ENCODE results near the gene NDUFC2.
"Not testable (repeated sequence)": the region's sequence is repeated elsewhere in the genome, so short reads cannot be mapped to it uniquely, and the experiment has no call there.

Gene NDUFC2

DNA sequence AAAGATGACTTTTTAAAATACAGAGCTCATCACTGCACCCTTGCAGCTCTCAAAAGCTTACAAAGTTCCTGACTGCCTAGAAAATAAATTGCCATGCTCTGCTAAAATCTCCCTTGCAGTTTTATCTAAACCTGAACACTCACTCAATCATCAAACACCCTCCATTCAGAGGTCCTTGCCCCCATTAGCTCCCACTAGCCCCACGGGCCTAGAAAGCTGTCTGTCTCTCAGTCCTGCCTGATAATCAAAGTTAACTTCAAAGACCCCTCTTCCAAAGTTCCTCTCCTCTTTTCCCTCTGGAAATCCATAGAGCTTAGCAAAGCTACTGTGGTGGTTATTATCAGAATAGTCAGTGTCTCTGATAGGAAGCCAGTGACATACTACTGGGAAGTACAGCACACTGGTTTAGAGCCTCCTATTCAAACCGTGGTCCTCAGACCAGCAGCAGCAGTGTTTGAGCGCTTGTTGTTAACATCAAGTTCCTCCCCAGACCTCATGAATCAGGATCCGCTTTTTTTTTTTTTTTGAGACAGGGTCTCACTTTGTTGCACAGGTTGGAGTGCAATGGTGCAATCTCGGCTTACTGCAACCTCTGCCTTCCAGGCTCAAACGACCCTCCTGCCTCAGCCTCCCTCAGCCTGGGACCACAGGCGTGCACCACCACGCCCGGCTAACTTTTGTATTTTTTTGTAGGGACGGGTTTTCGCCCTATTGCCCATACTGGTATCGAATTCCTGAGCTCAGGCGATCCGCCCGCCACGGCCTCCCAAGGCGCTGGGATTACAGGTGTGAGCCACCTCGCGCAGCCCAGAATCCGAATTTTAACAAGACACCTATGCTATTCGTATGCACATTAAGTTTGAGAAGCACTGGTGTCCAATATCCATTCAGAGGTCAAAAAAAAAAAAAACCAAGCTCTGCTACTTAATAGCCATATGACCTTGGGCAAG, 1.2 kb downstream of the NDUFC2 start:
- DNase-seq: no peak

DNA sequence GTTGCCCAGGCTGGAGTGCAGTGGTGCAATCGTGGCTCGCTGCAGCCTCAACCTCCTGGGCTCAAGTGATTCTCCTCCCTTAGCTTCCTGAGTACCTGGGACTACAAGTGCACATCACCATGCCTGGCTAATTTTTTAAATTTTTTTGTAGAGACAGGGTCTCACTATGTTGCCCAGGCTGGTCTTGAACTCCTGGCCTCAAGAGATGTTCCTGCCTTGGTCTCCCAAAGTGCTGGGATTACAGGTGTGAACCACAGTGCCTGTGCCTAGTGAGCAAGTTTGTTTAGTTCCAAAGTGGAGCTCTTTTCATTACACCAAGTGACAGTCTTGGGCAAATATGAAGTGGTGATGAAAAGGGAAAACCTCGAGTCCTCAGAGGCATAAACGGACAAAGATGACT, 2.1 kb downstream of the NDUFC2 start:
- DNase-seq: not testable (repeated sequence)

GRCh38 chr11:78076733-78077403, 2.8 kb downstream of the NDUFC2 start:
- no peak for DNase-seq

GRCh38 chr11:78074756-78075155, 4.9 kb downstream of the NDUFC2 start:
- no peak for DNase-seq

DNA sequence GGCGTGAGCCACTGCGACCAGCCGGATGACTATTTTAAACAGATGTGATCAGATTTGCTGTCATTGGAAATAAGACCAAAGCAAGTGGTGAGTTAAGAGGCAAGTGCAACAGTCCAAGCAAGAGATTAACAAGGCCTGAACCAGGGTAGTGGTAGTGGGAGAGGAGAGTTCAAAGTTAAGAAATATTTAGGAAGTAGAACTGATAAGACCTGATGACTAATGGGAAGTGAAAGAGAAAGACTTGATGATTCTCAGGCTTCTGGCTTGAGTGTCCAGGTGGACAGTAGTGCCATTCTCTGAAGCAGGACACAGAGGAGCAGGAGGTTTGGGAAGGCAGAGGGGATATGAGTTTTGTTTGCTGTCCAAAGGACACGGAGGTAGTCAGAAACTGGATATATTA, 7.2 kb downstream of the NDUFC2 start:
- DNase-seq: no peak

DNA sequence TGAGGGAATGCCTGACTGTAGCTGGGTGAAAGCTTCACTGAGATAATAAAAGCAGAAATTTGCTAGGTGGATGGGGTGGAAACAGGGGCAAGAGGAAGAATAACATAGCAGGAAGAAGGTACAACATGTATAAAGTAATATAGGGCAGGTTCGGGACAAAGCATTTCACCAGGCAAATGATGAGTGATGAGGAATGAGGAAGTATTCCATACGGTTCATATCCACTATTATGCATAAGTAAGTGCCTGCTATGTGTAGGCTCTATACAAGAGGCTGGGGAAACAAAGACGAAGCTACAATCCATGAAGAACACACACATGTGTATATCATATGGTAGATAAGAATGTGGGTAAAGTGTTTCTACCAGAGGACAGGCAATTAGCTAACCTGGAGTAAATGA, 7.9 kb downstream of the NDUFC2 start:
- no peak for DNase-seq

DNA sequence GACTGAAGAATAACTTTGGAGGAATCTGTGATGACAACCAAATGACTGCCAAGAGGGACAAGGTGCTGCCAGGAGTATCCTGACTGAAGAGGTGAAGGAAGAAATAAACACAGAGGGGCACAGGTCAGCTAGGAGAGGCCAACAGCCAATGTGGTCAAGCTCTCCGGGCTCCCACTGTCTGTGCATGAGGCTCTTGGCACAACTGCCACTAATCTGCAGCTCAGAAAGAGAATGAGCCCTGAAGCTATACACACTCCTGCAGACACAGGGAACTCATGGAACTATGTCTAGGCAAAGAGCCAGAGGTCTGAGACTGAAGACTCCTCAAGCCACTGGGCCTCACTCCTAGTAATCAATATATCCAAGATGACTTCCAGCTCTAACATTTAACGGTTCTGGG, 9.0 kb downstream of the NDUFC2 start:
- DNase-seq: no peak

- DNase-seq: no peak
These were observed 10.2 kb downstream of the NDUFC2 start for GRCh38 chr11:78069465-78069864.

- DNase-seq: no peak
These were observed 12.0 kb downstream of the NDUFC2 start for GRCh38 chr11:78067704-78068103.

GRCh38 chr11:78066471-78066870, 13.2 kb downstream of the NDUFC2 start:
- DNase-seq: no peak

- no peak for DNase-seq
These were observed 14.5 kb downstream of the NDUFC2 start for GRCh38 chr11:78065203-78065602.

- no peak for DNase-seq
These were observed 16.1 kb downstream of the NDUFC2 start, which contains the start of gene THRSP for GRCh38 chr11:78063440-78064181. TSS of gene THRSP (plus strand) at chr11:78063861. CDS start at chr11:78063882, 21 bp downstream.

GRCh38 chr11:78062671-78063070, 17.0 kb downstream of the NDUFC2 start:
- DNase-seq: no peak

GRCh38 chr11:78061921-78062311, 17.7 kb downstream of the NDUFC2 start:
- no peak for DNase-seq

DNA sequence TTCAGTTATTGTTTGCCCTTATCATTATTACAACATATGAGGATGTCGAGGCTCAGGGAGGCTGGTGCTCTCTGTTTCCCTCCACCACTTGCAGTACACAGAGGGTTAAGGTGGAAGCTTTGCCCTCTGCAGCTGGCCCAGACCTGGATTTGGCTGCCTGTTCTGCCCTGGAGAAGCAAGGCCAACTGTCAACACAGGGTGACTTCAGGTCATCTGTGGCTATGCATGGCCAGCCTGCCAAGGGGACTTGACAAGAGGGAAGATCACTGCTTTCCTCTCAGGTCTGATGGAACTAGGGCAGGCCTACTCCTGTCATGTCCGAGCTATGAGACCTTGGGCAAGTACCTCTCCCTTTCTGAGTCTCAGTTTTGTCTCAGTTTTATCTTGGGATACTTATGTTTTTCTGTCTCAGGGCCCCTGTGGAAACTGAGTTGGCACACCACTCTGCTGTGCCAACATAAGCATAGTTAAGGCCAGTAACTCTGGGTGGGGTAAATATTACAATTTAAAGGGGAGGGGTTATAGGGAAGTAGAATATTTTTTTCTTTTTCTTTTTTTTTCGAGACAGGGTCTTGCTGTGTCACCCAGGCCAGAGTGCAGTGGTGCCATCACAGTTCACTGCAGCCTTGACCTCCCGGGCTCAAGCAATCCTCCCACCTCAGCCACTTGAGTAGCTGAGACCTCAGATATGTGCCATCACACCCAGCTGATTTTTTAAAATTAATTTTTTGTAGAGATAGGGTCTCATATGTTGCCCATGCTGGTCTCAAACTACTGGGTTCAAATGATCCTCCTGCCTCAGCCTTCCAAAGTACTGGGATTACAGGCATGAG, 18.4 kb downstream of the NDUFC2 start:
- no peak for DNase-seq

- no peak for DNase-seq
These were observed 19.1 kb downstream of the NDUFC2 start for GRCh38 chr11:78060533-78060932.

DNA sequence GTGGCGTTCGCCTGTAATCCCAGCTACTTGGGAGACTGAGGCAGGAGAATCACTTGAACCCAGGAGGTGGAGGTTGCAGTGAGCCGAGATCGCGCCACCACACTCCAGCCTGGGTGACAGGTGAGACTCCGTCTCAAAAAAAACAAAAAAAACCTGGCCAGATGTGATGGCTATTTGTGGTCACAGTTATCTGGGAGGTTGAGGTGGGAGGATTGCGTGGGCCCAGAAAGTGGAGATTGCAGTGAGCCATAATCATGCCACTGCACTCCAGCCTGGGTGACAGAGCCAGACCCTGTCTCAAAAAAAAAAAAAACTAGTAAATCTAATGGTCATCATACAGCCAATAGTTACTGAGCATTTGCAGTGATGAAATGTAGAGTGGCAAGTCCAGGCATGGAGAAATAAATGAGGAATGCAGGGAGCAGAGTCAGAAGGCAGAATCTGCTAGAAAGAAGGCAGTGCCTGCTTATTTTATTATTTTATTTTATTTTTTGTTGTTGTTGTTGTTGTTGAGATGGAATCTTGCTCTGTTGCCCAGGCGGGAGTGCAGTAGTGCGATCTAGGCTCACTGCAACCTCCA, 19.8 kb downstream of the NDUFC2 start:
- not testable (repeated sequence) for DNase-seq

DNA sequence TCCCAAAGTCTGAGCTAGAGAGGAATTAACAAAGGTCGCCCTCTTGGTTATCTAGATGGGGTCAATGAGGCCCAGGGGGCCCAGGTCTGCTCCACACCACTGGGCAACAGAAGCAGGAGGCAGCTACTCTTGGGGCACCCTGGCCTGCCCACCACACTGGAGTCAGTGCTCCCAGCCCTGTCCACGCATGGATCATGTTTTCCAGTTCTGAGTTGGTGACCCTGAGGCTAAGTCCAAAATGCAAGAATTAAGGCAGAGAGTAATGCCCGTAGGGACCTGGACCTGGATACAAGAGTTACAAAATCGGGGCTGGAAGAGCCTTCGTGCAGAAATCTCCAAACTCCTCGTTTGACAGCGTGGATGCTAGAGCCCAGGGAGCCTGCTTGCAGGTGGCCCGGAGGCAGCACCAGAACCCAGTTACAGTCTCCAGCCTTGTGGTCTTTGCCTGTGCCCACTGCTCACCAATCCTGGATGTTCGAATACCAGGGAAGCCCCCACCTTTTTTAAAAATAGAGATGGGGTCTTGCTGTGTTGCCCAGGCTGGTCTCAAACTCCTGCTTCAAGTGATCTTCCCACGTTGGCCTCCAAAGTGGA, 22.1 kb downstream of the NDUFC2 start:
- DNase-seq: no peak

- no peak for DNase-seq
These were observed 23.6 kb downstream of the NDUFC2 start for GRCh38 chr11:78056093-78056492.

- DNase-seq: no peak
These were observed 24.7 kb downstream of the NDUFC2 start for GRCh38 chr11:78054971-78055370.

GRCh38 chr11:78050964-78051831, 28.5 kb downstream of the NDUFC2 start:
- no peak for DNase-seq
